HG03108 (cell line): ENCODE data around the gene GPSM1.
"Not testable (repeated sequence)": the region's sequence is repeated elsewhere in the genome, so short reads cannot be mapped to it uniquely, and the experiment has no call there.

ENCODE experiments used
- ATAC-seq: cut with Tn5 transposase; IDR thresholded peaks from one replicate; pipeline ENCODE4 v1.9.1; 2021; ENCODE audit warnings: moderate library complexity; ENCODE audit not compliant: unreplicated experiment

GPSM1 gene

GRCh38 chr9:136316896-136317676, 10.3 kb upstream of the GPSM1 start:
- no peak for ATAC-seq

GRCh38 chr9:136317695-136318094, 9.6 kb upstream of the GPSM1 start:
- ATAC-seq, result no peak

DNA sequence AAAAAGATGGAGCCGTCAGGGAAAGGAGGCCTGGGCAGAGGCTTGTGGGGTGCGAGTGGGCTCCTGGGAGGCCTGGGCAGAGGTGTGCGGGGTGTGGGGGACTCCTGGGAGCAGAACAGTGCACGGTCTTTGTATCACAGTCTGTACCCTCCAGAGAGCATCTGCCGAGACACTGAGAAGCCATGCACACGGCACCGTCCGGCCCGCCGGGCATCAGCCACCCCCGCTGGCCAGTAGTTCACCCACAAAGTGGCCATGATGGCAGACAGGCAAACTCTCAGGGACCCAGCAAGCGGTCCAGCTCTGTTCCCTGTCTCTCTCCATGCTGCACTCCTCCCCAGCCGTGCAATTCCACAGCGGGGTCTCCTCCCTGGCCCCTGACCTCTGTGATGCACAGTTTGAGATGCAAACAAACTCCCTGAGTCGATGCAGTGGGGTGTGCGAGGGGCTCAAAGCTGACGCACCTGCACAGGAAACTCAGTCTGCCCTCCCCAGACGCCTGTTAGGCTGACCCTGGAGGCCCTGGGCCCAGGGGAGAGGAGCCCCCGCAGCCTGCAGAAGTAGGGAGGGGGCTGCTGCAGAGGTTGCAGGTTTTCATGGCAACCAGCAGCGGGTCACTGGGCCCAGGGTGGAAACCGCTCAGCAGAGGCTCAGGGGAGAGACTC, 9.1 kb upstream of the GPSM1 start:
- no peak for ATAC-seq

DNA sequence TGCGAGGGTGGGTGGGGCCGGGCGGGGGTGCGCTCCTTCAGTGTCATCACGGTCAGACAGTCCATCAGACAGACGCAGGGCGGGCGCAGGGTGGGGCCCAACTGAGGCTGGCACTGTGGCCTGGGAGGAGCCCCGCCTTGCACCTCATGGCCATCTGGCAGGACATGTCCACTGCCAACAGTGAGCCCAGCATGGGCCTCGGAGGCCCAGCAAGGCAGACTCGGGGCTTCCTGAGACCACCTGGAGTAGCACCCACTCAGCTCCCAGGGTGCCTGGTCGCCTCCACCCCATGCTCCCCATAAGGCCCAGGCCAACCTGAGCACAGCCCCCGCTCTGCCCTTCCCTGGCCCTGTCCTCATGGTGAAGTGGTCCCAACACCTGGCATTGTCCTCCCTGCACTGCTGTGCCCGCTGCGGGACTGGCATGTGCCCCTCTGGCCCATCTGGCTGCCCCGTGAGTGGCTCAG, 8.5 kb upstream of the GPSM1 start:
- no peak for ATAC-seq

DNA sequence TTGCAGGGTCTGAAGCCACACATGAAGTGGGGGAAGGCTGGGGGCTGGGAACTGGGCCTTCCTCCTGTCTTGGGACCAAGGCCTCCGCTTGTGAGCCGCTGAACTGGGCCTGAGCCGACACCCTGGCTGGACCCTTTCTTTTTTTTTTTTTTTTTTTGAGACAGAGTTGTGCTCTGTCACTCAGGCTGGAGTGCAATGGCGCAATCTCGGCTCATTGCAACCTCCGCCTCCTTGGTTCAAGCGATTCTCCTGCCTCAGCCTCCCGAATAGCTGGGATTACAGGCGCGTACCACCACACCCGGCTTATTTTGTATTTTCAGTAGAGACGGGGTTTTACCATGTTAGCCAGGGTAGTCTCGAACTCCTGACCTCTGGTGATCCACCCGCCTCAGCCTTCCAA, 8.1 kb upstream of the GPSM1 start:
- not testable (repeated sequence) for ATAC-seq

DNA sequence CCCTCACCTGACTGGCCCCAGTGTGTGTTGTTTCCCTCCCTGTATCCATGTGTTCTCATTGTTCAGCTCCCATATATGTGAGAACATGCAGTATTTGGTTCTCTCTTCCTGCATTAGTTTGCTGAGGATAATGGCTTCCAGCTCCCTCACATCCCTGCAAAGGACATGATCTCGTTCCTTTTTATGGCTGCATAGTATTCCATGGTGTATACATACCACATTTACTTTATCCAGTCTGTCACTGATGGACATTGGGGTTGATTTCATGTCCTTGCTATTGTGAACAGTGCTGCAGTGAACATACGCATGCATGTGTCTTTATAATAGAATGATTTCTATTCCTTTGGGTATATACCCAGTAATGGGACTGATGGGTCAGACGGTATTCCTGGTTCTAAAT, 7.4 kb upstream of the GPSM1 start:
- ATAC-seq, result not testable (repeated sequence)

DNA sequence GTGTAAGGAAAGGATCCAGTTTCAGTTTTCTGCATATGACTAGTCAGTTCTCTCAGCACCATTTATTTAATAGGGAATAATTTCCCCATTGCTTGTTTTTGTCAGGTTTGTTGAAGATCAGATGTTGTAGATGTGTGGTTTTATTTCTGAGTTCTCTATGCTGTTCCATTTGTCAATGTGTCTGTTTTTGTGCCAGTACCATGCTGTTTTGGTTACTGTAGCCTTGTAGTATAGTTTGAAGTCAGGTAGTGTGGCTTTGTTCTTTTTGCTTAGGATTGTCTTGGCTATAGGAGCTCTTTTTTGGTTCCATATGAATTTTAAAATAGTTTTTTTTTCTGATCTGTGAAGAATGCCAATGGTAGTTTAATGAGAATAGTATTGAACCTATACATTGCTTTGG, 6.4 kb upstream of the GPSM1 start:
- ATAC-seq, result not testable (repeated sequence)

DNA sequence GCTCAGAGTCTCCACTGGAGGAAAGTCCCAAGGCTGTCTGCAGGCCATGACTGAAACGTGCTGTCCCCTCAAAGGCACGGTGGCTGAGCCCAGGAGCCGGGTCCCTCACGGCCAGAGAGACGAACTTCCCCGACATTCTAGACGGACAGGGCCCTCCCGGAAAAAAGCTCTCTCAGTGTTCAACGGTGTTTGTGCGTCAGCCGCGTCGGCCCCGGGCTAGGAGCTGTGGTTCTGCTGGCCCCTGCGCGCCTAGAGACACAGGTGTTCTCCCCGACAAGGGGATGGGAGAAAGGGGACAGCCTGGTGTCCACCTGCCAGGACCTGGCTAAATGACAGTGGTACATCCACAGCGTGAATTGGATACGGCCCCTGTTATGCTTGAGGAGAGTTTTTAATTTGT, 5.8 kb upstream of the GPSM1 start:
- ATAC-seq, result no peak

DNA sequence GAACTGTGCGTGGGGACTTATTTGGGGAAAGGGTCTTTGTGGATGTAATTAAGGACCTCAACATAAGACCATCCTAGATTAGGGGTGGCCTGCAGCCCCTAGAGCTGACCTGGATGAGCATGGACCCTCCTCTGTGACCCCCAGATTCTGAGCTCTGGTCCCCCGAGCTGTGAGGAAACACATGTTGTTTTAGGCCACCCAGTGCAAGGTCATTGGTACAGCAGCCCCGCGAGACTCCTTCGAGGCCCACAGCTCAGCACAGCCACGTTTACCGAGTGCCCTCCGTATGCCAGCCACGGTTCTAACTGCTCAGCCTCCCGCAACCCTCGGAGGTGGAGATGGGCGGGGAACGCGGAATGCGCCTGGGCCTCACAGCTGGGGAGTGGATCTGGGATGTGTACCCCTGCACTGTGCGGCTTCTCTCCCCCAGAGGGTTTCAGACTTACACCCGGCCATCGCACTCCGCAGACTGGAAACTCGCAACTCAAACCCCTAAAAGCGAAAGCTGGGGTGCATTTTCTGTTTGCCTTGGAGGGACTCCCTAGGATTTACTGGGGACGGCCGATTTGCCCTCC, 4.5 kb upstream of the GPSM1 start:
- no peak for ATAC-seq

GRCh38 chr9:136323371-136323789, 4.0 kb upstream of the GPSM1 start:
- ATAC-seq, result no peak

DNA sequence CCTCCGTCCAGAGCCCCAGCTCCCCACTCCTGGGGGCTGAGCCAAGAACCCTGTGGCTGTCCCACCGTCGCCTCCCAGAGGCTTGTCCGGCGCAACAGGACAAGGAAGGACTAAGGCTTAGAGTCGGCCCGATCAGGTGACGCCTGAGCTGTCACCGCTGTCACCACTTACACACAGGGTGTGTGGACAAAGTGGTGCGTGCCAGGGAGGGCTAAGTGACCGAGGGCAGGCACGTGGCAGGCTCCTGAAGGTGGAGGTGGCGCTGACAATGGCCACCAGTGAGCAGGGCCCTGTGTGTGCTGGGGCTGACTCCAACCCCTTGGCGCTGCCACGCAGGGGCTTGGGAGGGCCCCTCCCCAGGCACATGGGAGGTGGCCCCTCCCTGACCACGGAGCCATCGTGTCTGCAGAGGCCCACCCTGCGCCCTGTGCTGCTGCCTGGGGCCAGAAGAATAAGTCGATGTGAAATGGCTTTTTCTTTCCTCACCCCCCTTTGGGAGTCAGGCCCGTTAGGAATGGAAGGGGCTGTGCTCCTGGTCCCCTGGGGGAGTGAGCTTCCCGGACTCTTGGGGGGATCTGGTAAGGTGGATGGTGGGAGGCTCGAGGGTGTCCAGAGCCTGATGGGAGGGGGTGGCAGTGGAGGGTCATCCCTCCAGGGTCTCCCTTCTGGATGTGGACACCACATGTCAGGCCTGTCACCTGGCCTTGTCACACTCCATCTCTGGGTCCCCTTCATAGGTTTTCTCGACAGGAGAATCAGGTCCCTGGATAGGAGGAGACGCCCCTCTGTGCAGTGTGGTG, 2.6 kb upstream of the GPSM1 start:
- no peak for ATAC-seq

GRCh38 chr9:136325358-136325757, 2.0 kb upstream of the GPSM1 start:
- ATAC-seq, result no peak

DNA sequence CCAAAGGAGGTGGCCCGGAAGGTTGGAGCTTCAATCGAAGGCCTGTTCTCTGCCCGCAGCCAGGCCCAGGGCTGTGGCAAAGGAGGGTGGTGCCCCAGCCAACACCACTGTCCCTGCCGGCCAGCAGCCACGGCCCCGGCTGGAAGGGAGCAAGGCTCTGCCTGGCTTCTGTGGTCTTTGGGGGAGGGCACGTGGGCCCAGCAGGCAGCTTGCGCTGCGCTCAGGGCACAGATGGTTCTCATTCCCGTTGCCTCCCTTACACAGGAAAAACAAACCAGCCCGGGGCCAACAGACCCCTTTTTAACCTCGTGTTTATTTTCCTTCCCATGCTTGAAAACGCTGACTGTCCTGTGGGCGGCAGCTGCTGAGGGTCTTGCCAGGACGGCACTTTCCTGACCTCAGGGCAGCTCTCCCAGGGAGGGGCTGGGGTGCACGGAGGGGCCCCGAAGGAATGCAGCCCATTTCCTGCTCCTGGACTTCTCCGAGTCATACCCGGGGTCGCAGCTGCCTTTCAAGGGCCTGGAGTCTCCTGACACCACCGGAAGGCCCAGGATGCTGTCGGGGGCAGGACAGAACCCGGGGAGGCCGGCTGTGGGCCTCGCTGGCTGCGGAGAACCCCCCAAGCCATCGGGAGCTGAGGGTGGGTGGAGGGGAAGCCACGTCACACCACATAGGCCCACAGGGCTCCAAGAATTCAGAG, 1.1 kb upstream of the GPSM1 start:
- no peak for ATAC-seq

DNA sequence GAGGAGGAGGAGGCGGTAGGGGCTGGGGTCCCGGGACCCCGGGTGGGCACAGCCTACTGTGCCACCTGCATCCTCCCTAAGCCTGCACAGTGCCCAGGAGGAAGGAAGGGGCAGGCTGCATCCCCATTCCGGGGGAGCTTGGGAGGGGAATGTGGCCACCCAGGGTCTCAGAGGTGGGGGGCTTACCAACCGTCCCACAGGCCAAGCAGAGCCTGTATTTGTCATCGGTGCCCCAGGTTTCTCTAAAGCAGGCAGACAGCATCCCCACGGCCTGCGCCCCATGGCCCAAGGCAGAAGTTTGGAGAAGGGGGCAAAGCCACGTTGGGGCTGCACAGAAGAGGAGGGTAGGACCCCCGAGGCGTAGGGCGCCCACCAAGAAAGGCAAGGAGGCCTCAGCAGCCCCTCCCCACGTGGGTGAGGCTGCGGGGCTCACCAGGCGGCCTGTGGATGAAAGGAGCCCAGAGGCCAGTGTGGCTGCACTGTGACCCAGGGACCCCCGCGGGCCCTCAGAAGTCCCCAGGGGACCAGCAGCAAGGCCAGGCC, 507 bp upstream of the GPSM1 start:
- no peak for ATAC-seq

GRCh38 chr9:136328011-136328621, 777 bp downstream of the GPSM1 start:
- ATAC-seq, result no peak

- no peak for ATAC-seq
These were observed 1.3 kb downstream of the GPSM1 start for GRCh38 chr9:136328622-136329041.

DNA sequence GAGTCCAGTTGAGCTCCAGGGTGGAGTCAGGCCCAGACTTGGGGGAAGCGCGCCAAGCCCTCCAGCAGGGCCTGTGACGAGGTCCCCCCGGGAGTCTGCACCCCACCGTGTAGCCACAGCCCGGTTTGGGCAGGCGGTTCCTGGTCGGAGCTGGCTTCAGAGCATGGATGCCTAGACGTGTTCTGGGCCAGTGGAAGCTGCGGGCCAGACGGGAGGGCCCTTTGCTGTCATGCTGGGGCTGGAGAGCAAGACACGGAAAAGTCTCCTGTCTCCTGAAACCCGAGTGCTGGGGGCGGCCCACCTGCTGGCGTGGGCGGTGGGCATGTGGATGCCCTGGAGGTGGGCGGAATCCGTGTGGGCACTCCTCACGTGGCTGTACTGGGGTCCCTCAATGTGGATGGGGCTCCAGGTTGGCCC, 1.9 kb downstream of the GPSM1 start:
- no peak for ATAC-seq

DNA sequence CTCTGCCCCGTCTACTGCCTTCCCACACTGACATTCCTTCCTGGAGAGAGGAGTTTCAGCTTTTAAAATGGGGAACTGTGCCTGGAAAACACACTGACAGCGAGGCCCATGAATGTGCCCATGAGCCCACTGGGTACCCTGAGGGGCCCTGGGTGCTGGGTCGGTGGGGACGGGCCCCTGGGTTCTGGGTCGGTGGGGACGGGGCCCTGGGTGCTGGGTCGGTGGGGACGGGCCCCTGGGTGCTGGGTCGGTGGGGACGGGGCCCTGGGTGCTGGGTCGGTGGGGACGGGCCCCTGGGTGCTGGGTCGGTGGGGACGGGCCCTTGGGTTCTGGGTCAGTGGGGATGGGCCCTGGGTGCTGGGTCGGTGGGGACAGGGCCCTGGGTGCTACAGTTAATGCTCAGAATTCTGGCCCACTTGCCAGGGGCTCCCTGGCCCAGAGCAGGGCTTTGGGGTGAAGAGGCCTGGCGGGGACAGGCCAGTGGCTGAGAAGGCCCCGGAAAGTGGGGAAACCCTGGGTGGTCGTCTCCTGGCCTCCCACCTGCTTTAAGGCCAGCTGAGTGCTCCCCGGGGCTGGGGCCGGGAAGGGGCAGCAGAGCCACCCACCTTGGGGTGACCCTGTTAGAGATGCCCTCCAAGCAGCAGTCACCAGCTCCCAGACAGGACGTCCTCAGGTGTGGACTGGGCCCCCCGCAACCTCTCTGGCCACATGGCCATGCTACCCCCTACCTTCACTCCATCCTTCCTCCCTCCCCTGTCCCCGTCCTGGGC, 2.5 kb downstream of the GPSM1 start:
- ATAC-seq, result no peak

- no peak for ATAC-seq
These were observed 3.2 kb downstream of the GPSM1 start for GRCh38 chr9:136330406-136330990.
